K562 (cell line): ENCODE results near the gene ZMYM2.
A peak's percentile ranks its signal among the peaks of the same experiment; 100 is the strongest.

Experiments
- ATF4 ChIP-seq: fragments of 450-650 bp; formaldehyde crosslinking; IDR thresholded peaks from 2 replicates; pipeline ENCODE4 v1.4.0; 2022; ENCODE audit warnings: mild to moderate bottlenecking, moderate library complexity
- CBX8 ChIP-seq: fragments of 200-600 bp; sonication (generic); IDR thresholded peaks from 2 replicates; pipeline ENCODE4 v1.6.1; 2012; ENCODE audit warnings: borderline replicate concordance, mixed run types, low read depth, mild to moderate bottlenecking, moderate library complexity, mixed read lengths, low read length, control low read depth, inconsistent platforms; ENCODE audit not compliant: poor library complexity, severe bottlenecking; ENCODE audit errors: extremely low read depth
- EP300 ChIP-seq: IDR thresholded peaks from 2 replicates; pipeline ENCODE4 v1.6.1; 2012; ENCODE audit warnings: low read length, improper control_type of control experiment
- EZH2 ChIP-seq: IDR thresholded peaks from 2 replicates; pipeline ENCODE4 v1.6.1; 2012; ENCODE audit warnings: low read depth, mild to moderate bottlenecking, inconsistent platforms, low read length, borderline replicate concordance
- MCM3 ChIP-seq: fragments of 450-650 bp; IDR thresholded peaks from 2 replicates; pipeline ENCODE4 v1.6.1; 2016
- POLR2A ChIP-seq: fragments of 450-650 bp; conservative IDR thresholded peaks from 2 replicates; pipeline ENCODE4 v1.6.1; 2016
- RBM39 ChIP-seq: fragments of 200-400 bp; formaldehyde crosslinking; optimal IDR thresholded peaks from 2 replicates; pipeline ENCODE3; 2018; ENCODE audit warnings: low read depth, low read length
- ZNF274 ChIP-seq: IDR thresholded peaks from 2 replicates; pipeline ENCODE4 v1.6.1; 2011; ENCODE audit warnings: low read depth, mild to moderate bottlenecking, low read length, moderate library complexity, borderline replicate concordance
- TF ChIP-seq, protein P1 (sequence below), 3 experiments: IDR thresholded peaks in 2 of 3; conservative IDR thresholded peaks in 1 of 3; 2 replicates each; pipeline ENCODE4 v1.5.1; 2011 to 2012; ENCODE audit warnings: low read length in 3 of 3, mild to moderate bottlenecking in 3 of 3, control low read depth in 2 of 3, improper control_type of control experiment in 1 of 3, inconsistent platforms in 1 of 3, low read depth in 1 of 3, mixed read lengths in 1 of 3, moderate library complexity in 1 of 3; ENCODE audit not compliant: insufficient read depth in 2 of 3
- TF ChIP-seq, protein P2 (sequence below): fragments of 450-650 bp; formaldehyde crosslinking; IDR thresholded peaks from 2 replicates; pipeline ENCODE4 v1.4.0; 2020; ENCODE audit warnings: mild to moderate bottlenecking, mixed read lengths
- TF ChIP-seq, protein P3 (sequence below): fragments of 450-650 bp; formaldehyde crosslinking; IDR thresholded peaks from 2 replicates; pipeline ENCODE4 v1.4.0; 2022; ENCODE audit warnings: missing genetic modification characterization
- TF ChIP-seq, protein P4 (sequence below): fragments of 450-650 bp; IDR thresholded peaks from 2 replicates; pipeline ENCODE4 v1.7.0; 2016; ENCODE audit warnings: borderline replicate concordance

GRCh38 chr13:20136781-20137703 is 178.5 kb downstream of the ZMYM2 start:
- TF ChIP-seq ATF4 (no peak), EZH2 (no peak), RBM39 (no peak), MCM3 (no peak), EP300 (no peak), ZNF274 (no peak), POLR2A (no peak), CBX8 (no peak)
- TF ChIP-seq, protein P1, sequence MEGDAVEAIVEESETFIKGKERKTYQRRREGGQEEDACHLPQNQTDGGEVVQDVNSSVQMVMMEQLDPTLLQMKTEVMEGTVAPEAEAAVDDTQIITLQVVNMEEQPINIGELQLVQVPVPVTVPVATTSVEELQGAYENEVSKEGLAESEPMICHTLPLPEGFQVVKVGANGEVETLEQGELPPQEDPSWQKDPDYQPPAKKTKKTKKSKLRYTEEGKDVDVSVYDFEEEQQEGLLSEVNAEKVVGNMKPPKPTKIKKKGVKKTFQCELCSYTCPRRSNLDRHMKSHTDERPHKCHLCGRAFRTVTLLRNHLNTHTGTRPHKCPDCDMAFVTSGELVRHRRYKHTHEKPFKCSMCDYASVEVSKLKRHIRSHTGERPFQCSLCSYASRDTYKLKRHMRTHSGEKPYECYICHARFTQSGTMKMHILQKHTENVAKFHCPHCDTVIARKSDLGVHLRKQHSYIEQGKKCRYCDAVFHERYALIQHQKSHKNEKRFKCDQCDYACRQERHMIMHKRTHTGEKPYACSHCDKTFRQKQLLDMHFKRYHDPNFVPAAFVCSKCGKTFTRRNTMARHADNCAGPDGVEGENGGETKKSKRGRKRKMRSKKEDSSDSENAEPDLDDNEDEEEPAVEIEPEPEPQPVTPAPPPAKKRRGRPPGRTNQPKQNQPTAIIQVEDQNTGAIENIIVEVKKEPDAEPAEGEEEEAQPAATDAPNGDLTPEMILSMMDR (IDR thresholded peaks at IDR 0.05 in 2 of 3, conservative IDR thresholded peaks at IDR 0.05 in 1 of 3; ENCODE audit: insufficient read depth in 2 of 3, low read depth in 1 of 3, low read length in 3 of 3): peak; percentile 59 to 70 (median 65)
- TF ChIP-seq, protein P2, sequence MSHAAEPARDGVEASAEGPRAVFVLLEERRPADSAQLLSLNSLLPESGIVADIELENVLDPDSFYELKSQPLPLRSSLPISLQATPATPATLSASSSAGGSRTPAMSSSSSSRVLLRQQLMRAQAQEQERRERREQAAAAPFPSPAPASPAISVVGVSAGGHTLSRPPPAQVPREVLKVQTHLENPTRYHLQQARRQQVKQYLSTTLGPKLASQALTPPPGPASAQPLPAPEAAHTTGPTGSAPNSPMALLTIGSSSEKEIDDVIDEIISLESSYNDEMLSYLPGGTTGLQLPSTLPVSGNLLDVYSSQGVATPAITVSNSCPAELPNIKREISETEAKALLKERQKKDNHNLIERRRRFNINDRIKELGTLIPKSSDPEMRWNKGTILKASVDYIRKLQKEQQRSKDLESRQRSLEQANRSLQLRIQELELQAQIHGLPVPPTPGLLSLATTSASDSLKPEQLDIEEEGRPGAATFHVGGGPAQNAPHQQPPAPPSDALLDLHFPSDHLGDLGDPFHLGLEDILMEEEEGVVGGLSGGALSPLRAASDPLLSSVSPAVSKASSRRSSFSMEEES (CRISPR knock-in tag): no peak
- TF ChIP-seq, protein P3, sequence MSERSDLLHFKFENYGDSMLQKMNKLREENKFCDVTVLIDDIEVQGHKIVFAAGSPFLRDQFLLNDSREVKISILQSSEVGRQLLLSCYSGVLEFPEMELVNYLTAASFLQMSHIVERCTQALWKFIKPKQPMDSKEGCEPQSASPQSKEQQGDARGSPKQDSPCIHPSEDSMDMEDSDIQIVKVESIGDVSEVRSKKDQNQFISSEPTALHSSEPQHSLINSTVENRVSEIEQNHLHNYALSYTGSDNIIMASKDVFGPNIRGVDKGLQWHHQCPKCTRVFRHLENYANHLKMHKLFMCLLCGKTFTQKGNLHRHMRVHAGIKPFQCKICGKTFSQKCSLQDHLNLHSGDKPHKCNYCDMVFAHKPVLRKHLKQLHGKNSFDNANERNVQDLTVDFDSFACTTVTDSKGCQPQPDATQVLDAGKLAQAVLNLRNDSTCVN (CRISPR knock-in tag): no peak
- TF ChIP-seq, protein P4, sequence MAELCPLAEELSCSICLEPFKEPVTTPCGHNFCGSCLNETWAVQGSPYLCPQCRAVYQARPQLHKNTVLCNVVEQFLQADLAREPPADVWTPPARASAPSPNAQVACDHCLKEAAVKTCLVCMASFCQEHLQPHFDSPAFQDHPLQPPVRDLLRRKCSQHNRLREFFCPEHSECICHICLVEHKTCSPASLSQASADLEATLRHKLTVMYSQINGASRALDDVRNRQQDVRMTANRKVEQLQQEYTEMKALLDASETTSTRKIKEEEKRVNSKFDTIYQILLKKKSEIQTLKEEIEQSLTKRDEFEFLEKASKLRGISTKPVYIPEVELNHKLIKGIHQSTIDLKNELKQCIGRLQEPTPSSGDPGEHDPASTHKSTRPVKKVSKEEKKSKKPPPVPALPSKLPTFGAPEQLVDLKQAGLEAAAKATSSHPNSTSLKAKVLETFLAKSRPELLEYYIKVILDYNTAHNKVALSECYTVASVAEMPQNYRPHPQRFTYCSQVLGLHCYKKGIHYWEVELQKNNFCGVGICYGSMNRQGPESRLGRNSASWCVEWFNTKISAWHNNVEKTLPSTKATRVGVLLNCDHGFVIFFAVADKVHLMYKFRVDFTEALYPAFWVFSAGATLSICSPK: no peak
